ENCODE data around the gene POU4F2.

Gene POU4F2, protein sequence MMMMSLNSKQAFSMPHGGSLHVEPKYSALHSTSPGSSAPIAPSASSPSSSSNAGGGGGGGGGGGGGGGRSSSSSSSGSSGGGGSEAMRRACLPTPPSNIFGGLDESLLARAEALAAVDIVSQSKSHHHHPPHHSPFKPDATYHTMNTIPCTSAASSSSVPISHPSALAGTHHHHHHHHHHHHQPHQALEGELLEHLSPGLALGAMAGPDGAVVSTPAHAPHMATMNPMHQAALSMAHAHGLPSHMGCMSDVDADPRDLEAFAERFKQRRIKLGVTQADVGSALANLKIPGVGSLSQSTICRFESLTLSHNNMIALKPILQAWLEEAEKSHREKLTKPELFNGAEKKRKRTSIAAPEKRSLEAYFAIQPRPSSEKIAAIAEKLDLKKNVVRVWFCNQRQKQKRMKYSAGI

GRCh38 chr4:146638786-146639505, at the start of gene POU4F2:
Gene POU4F2 (plus strand): TSS chr4:146638893. CDS start chr4:146639141, 248 bp downstream.
- DNase-seq: peak; percentile 1

GRCh38 chr4:146590801-146591200, 47.9 kb upstream of the POU4F2 start:
- no peak for DNase-seq

DNA sequence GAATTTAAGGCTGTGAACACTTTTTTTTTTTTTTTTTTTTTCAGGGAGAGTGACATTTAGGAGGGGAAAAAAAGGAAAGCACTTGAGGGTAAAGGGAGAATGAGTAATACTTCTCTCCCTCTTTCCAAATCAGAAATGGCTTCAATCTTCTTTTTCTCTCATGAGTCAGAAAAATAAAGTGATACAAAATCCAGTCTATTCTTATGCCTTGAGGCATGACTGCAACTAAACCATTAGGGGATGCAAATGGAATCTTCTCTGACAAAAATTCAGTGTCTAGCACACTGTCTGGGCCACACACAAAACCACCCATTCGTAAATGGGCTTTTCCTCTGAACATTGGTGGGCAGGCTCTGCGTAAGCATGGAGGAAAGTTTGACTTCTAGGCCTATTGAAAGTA, 46.7 kb upstream of the POU4F2 start:
- DNase-seq: no peak

GRCh38 chr4:146632770-146633470, 5.8 kb upstream of the POU4F2 start:
- no peak for DNase-seq

- no peak for DNase-seq
Observed at GRCh38 chr4:146633471-146633800, 5.3 kb upstream of the POU4F2 start.

- no peak for DNase-seq
Observed at GRCh38 chr4:146634825-146635224, 3.9 kb upstream of the POU4F2 start.

- no peak for DNase-seq
Observed at GRCh38 chr4:146637621-146638332, 916 bp upstream of the POU4F2 start.

- DNase-seq: no peak
Observed at GRCh38 chr4:146638333-146638785, 334 bp upstream of the POU4F2 start.

DNA sequence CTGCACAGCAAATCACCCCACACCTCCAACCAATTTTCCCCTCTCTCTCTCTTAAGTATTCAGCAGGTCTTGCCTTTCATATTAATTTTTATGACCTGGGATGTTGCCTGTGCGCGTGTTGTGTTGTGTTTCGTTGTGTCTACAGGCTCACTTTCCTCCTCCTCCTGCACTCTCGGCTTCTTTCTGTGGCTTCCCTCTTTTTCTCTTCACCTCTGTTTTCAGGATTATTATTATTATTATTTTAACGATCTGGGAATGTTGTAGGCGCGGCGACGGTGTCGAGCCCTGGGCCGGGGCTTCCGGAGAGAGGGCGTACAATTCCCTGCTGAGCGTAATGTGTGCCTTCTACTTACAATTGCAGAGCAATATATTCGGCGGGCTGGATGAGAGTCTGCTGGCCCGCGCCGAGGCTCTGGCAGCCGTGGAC, 826 bp downstream of the POU4F2 start:
- no peak for DNase-seq

DNA sequence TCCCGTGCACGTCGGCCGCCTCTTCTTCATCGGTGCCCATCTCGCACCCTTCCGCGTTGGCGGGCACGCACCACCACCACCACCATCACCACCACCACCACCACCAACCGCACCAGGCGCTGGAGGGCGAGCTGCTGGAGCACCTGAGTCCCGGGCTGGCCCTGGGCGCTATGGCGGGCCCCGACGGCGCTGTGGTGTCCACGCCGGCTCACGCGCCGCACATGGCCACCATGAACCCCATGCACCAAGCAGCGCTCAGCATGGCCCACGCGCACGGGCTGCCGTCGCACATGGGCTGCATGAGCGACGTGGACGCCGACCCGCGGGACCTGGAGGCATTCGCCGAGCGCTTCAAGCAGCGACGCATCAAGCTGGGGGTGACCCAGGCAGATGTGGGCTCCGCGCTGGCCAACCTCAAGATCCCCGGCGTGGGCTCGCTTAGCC, 1.4 kb downstream of the POU4F2 start:
- no peak for DNase-seq

GRCh38 chr4:146640465-146641061, 1.9 kb downstream of the POU4F2 start:
- DNase-seq: no peak

DNA sequence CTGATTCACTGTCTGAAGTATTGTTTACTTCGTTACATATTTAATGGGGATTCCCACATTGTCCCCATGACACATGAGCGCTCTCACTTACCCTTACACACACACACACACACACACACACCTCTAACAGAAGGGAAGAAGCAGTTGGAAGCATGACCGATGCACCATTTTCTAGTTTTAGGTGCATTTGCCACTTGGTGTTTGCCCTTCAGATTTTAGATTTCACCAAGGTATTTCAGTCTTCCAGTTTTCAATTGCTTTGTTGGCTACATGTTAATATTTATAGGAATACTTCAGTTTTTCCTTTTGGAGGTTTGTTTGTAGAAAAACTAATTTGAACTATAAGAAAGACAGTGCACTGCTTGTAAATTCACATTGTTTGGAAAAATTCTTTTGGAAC, 3.1 kb downstream of the POU4F2 start:
- DNase-seq: no peak

GRCh38 chr4:146643812-146644401, 5.2 kb downstream of the POU4F2 start:
- no peak for DNase-seq

- DNase-seq: no peak
Observed at GRCh38 chr4:146645921-146646320, 7.2 kb downstream of the POU4F2 start.

- no peak for DNase-seq
Observed at GRCh38 chr4:146646593-146647325, 8.1 kb downstream of the POU4F2 start.

- DNase-seq: no peak
Observed at GRCh38 chr4:146647615-146648460, 9.1 kb downstream of the POU4F2 start.

DNA sequence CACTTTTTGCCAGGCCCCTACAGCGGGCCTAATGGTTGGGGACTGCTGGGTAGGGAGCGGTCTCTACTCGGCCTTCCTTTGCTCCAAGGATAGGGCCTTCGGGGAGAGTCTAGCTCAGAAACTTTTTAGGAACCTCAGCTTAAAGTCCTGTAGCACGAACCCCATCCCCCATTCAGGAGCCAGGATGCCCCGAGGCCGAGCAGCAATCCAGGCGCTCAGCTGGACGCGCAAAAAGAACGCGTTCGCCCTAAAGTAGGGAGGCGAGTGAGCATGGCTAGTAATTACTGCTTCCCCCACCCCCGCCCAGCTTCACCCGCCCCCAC, 9.7 kb downstream of the POU4F2 start:
- no peak for DNase-seq

GRCh38 chr4:146649232-146649631, 10.5 kb downstream of the POU4F2 start:
- no peak for DNase-seq

GRCh38 chr4:146650034-146650433, 11.3 kb downstream of the POU4F2 start:
- DNase-seq: no peak

GRCh38 chr4:146654687-146655520, 16.2 kb downstream of the POU4F2 start:
- no peak for DNase-seq
